Upper lobe of left lung (tissue), 6 donors: ENCODE data around the gene AP3D1. TPM values are rescaled to one million over a fixed set of nuclear protein-coding genes. Genes with fewer than 3 reads are reported as not detected.
A peak's percentile ranks its signal among the peaks of the same experiment; 100 is the strongest.
"Not testable (repeated sequence)": the region's sequence is repeated elsewhere in the genome, so short reads cannot be mapped to it uniquely, and the experiment has no call there.

Experiments used
- ATAC-seq, 2 donors: fragments of 200-7000 bp; cut with Tn5 transposase; one replicate each; pipeline ENCODE4 v1.9.1; 2022; ENCODE audit warnings: mild to moderate bottlenecking in 2 of 2, moderate library complexity in 2 of 2; ENCODE audit not compliant: low FRiP score in 2 of 2
- DNase-seq, 2 donors: peaks; one replicate each; pipeline ENCODE4 v3.0.0-alpha.2; 2019 to 2020
- H3K27ac ChIP-seq, 4 donors: fragments of 200-600 bp; sonication (generic); one replicate each; pipeline ENCODE4 v1.5.1; 2016 to 2019
- H3K27me3 ChIP-seq, 4 donors: fragments of 200-600 bp; sonication (generic); one replicate each; pipeline ENCODE4 v1.5.1; 2017 to 2019
- H3K36me3 ChIP-seq, 4 donors: fragments of 200-600 bp; sonication (generic); one replicate each; pipeline ENCODE4 v1.5.1; 2016 to 2019
- H3K4me1 ChIP-seq, 4 donors: fragments of 200-600 bp; sonication (generic); one replicate each; pipeline ENCODE4 v1.5.1; 2018 to 2019
- H3K4me3 ChIP-seq, 4 donors: fragments of 200-600 bp; sonication (generic); one replicate each; pipeline ENCODE4 v1.5.1; 2017 to 2019; ENCODE audit warnings: mild to moderate bottlenecking in 2 of 4, moderate library complexity in 1 of 4
- H3K9me3 ChIP-seq, 4 donors: fragments of 200-600 bp; sonication (generic); one replicate each; pipeline ENCODE4 v1.5.1; 2018 to 2019
- EP300 ChIP-seq, 4 donors: sonication (generic); formaldehyde crosslinking; IDR thresholded peaks; one replicate each; pipeline ENCODE4 v1.5.1; 2017; ENCODE audit warnings: antibody characterized with exemption in 4 of 4, control low read depth in 2 of 4
- POLR2A ChIP-seq, 4 donors: fragments of 450-650 bp; IDR thresholded peaks; one replicate each; pipeline ENCODE4 v1.5.1; 2016 to 2017; ENCODE audit warnings: antibody characterized with exemption in 4 of 4, mild to moderate bottlenecking in 2 of 4
- POLR2AphosphoS5 ChIP-seq, 2 donors: sonication (generic); formaldehyde crosslinking; IDR thresholded peaks; one replicate each; pipeline ENCODE4 v1.5.1; 2017; ENCODE audit warnings: antibody characterized with exemption in 2 of 2
- WGBS, 2 donors: methylation state at CpG; one replicate each; pipeline ENCODE4 v1.1.5; 2017 to 2018; 5-methylcytosine and 5-hydroxymethylcytosine counted together
- total RNA-seq, 6 donors: library from RNA; depleted of rRNA in 4 of 6; stranded (reverse); fragments of >200 nt in 4 of 6; gene quantifications; one replicate each; pipeline versions ENCODE4 v1.1.0 to v1.2.1, GENCODE V29; 2016 to 2021
- TF ChIP-seq, protein P1 (sequence below), 6 experiments: fragments of 450-650 bp in 4 of 6; fragments of 200-600 bp in 2 of 6; sonication (generic) in 2 of 6; IDR thresholded peaks; one replicate each; pipeline ENCODE4 v1.5.1; 2016 to 2019; ENCODE audit warnings: antibody characterized with exemption in 6 of 6
- donor health status: DM: no; HTN: no; CAD: no; lungs with moderate emphysema.
- donor health status: DM: no; HTN: yes; CAD: no; lungs with severe emphysema.

The AP3D1 gene
- total RNA-seq, 6 donors from 2014 or later: 73.5 to 180 (median 115) TPM

DNA sequence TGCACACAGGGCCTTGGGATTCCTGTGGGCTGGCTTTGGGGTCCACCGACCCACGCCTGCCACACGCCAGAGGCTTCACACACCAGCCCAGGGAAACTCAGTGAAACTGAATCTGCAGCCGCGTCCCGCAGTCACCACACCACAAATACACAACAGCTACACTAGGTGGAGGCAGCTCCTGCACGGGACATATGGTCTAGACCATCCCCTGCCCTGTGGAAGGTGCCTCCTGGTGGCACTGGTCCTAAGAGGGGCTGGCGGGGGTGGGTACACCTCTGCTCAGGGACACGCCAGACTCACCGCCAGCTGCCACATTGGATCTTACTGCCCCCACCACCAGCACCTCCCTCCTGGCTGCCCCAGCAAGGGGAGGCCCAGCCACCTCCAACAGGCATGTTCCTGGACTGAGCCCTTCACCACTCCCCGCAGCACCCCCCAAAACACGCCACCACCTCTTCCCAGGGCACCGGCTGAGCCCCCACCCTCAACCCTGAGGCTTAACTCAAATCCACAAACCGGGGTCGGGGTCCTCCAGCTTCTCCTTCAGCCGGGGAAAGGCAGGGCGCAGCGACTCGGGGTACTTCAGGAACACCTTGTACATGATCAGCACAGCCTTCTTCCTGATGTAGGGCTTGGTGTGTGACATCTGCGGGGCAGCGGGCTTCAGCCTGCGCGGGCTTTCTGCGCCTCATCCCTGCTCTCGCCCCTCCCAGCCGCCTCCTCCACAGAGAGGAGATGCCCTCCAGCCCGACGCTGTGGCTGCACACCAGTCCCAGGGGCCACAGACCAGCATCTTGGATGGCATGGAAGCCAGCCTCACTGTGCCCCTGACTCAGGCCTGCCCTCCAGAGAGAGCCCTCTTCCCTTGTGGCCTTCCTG, 21.2 kb downstream of the AP3D1 start:
- Histone ChIP-seq H3K27ac (no peak overlapping the region), H3K4me1 (no peaks in the 10 kb centered on the region), H3K27me3 (no peaks in the 10 kb centered on the region), H3K9me3 (no peaks in the 10 kb centered on the region), H3K4me3 (no peak overlapping the region), H3K36me3 (peaks cover 17 to 92% (median 74%) of the 10 kb centered on the region in 4 donors)
- peak in 1 of 2 donors; percentile 53 for DNase-seq
- WGBS, 2 donors: 96 to 97% methylated on average over 20 to 24 of the region's 28 CpGs
- ATAC-seq: no peak
- TF ChIP-seq, protein P1, sequence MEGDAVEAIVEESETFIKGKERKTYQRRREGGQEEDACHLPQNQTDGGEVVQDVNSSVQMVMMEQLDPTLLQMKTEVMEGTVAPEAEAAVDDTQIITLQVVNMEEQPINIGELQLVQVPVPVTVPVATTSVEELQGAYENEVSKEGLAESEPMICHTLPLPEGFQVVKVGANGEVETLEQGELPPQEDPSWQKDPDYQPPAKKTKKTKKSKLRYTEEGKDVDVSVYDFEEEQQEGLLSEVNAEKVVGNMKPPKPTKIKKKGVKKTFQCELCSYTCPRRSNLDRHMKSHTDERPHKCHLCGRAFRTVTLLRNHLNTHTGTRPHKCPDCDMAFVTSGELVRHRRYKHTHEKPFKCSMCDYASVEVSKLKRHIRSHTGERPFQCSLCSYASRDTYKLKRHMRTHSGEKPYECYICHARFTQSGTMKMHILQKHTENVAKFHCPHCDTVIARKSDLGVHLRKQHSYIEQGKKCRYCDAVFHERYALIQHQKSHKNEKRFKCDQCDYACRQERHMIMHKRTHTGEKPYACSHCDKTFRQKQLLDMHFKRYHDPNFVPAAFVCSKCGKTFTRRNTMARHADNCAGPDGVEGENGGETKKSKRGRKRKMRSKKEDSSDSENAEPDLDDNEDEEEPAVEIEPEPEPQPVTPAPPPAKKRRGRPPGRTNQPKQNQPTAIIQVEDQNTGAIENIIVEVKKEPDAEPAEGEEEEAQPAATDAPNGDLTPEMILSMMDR (IDR thresholded peaks at IDR 0.05): no peak
- TF ChIP-seq POLR2A (IDR thresholded peaks at IDR 0.05) (no peak), POLR2AphosphoS5 (IDR thresholded peaks at IDR 0.05) (no peak), EP300 (IDR thresholded peaks at IDR 0.05) (no peak)

DNA sequence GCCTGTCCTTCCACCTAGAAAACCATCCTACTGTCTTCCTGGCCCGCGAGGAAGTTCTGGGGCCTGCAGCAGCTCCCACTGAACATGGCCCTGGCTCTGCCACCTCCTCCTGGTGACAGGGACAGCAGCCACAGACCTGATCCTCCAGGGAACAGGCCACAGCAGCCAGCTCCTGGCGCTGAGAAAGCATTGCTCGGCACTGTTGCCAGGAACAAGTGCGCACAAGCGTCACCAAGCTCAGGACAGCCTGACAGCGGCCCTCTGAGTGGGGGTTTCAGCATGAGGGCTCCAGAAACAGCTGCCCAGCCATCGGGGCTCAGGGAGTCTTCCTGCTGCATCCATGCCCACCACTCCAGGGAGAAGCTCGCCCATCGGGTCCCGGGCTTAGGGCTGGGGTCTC, 21.9 kb downstream of the AP3D1 start:
- H3K36me3 ChIP-seq: peaks cover 17 to 92% (median 77%) of the 10 kb centered on the region in 4 donors
- WGBS, 2 donors: 89 to 100% methylated on average over 2 to 7 of the region's 11 CpGs
- H3K27ac ChIP-seq: no peak overlapping the region

DNA sequence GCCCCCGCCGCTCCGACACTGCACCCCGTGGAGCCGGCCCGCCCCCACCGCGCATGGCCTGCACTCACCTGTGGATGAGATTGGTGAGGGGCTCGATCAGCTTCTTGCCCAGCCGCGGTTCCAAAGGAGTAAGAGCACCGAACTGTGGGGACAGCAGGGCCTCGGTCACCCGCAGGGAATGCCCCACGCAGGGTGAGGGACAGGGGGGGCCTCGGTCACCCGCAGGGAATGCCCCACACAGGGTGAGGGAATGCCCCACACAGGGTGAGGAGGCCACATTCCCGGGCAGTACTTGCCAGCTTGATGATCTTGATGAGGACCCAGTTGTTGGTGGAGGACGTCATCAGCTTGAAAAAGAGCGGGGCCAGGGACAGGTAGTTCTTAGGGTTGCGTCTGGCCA, 22.3 kb downstream of the AP3D1 start:
- Histone ChIP-seq H3K27me3 (no peaks in the 10 kb centered on the region), H3K36me3 (peaks cover 17 to 94% (median 80%) of the 10 kb centered on the region in 4 donors), H3K9me3 (no peaks in the 10 kb centered on the region), H3K4me1 (no peaks in the 10 kb centered on the region), H3K27ac (no peak overlapping the region), H3K4me3 (no peak overlapping the region)
- TF ChIP-seq, protein P1 (IDR thresholded peaks at IDR 0.05): no peak
- no peak for TF ChIP-seq POLR2A (IDR thresholded peaks at IDR 0.05)
- TF ChIP-seq EP300 (IDR thresholded peaks at IDR 0.05): no peak
- TF ChIP-seq POLR2AphosphoS5 (IDR thresholded peaks at IDR 0.05): no peak
- ATAC-seq (no peak), DNase-seq (peak in 1 of 2 donors; percentile 48)
- WGBS, 2 donors: 93 to 100% methylated on average over 4 to 12 of the region's 21 CpGs

More for the DNA sequence above, 21.9 kb downstream of the AP3D1 start:
- Histone ChIP-seq H3K9me3 (no peaks in the 10 kb centered on the region), H3K27me3 (no peaks in the 10 kb centered on the region), H3K4me1 (no peaks in the 10 kb centered on the region), H3K4me3 (no peak overlapping the region)
- TF ChIP-seq EP300 (IDR thresholded peaks at IDR 0.05) (no peak), POLR2AphosphoS5 (IDR thresholded peaks at IDR 0.05) (no peak), POLR2A (IDR thresholded peaks at IDR 0.05) (no peak)
- TF ChIP-seq, protein P1 (IDR thresholded peaks at IDR 0.05): no peak
- DNase-seq (peak in 1 of 2 donors; percentile 61), ATAC-seq (no peak)

DNA sequence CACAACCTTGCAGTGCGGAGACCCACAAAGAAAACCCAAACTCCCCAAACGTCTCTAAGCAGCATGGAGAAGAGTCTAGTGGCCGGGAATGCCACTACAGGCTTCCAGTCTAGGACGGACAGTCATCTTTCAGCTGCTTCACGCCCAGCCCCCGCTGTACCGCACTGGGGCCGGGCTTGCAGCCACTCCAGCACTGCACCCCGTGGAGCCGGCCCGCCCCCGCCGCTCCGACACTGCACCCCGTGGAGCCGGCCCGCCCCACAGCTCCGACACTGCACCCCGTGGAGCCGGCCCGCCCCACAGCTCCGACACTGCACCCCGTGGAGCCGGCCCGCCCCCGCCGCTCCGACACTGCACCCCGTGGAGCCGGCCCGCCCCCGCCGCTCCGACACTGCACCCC, 23.1 kb downstream of the AP3D1 start:
- H3K27me3 ChIP-seq, H3K4me3 ChIP-seq, H3K4me1 ChIP-seq, H3K9me3 ChIP-seq, H3K27ac ChIP-seq, ATAC-seq: not testable (repeated sequence)
- DNase-seq: peak in 1 of 2 donors; percentile 81
- H3K36me3 ChIP-seq: peaks cover 17 to 94% (median 83%) of the 10 kb centered on the region in 4 donors
- WGBS, 2 donors: 89 to 94% methylated on average over 3 of the region's 34 CpGs

DNA sequence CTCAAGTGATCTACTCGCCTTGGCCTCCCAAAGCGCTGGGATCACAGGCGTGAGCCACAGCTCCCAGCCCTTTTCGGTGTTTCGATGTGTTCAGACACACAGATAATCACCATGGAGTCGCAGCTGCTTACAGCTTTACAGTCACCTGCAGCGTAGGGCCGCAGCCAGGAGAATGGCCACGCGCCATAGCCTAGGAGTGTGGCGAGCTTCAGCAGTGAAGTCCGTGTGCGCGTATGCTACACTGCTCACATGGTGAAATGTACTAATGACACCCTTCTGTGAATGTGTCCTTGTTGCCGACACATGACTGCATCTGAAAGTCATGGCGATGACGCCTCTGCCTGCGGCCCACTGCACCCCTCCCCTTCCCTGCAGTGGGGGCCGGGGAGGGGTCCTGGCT, 23.6 kb downstream of the AP3D1 start:
- TF ChIP-seq POLR2AphosphoS5 (IDR thresholded peaks at IDR 0.05) (no peak), POLR2A (IDR thresholded peaks at IDR 0.05) (no peak), EP300 (IDR thresholded peaks at IDR 0.05) (no peak)
- TF ChIP-seq, protein P1 (IDR thresholded peaks at IDR 0.05): no peak
- H3K9me3 ChIP-seq: no peaks in the 10 kb centered on the region
- DNase-seq (peak in 1 of 2 donors; percentile 49), ATAC-seq (no peak)
- no peak overlapping the region for H3K4me3 ChIP-seq
- peaks cover 17 to 94% (median 85%) of the 10 kb centered on the region in 4 donors for H3K36me3 ChIP-seq
- no peak overlapping the region for H3K27ac ChIP-seq
- 83% methylated on average over 11 to 19 of the region's 19 CpGs for WGBS, 2 donors
- no peaks in the 10 kb centered on the region for H3K4me1 ChIP-seq
- no peaks in the 10 kb centered on the region for H3K27me3 ChIP-seq
